Peyer's patch (tissue), 4 donors: ENCODE data around the gene SIT1.

Experiments used
- CTCF ChIP-seq, 6 experiments: fragments of 450-650 bp in 4 of 6; fragments of 200-600 bp in 2 of 6; sonication (generic) in 1 of 6; IDR thresholded peaks; one replicate each; pipeline ENCODE4 v1.5.1; 2017 to 2019; ENCODE audit warnings: antibody characterized with exemption in 6 of 6, mild to moderate bottlenecking in 3 of 6, moderate library complexity in 1 of 6
- POLR2A ChIP-seq, 2 donors: fragments of 450-650 bp; IDR thresholded peaks; one replicate each; pipeline ENCODE4 v1.5.1; 2017; ENCODE audit warnings: antibody characterized with exemption in 2 of 2, mild to moderate bottlenecking in 2 of 2, moderate library complexity in 2 of 2

- TF ChIP-seq POLR2A (IDR thresholded peaks at IDR 0.05) (no peak), CTCF (IDR thresholded peaks at IDR 0.05) (no peak)
Measured at GRCh38 chr9:35618325-35618727, 32.4 kb downstream of the SIT1 start, which contains the start of gene CD72.
